Right atrium auricular region (tissue), 2 donors: ENCODE data around the gene ID1. TPM values are rescaled to one million over a fixed set of nuclear protein-coding genes. Genes with fewer than 3 reads are reported as not detected.

Source experiments
- DNase-seq: peaks from one replicate; pipeline ENCODE4 v3.0.0-alpha.2; 2019; ENCODE audit warnings: low spot score
- H3K27ac ChIP-seq, 2 donors: fragments of 200-600 bp; sonication (generic); 1 replicate in 1 of 2; 2 replicates in 1 of 2; pipeline ENCODE4 v1.5.1; 2016 to 2019
- H3K27me3 ChIP-seq, 2 donors: fragments of 200-600 bp; sonication (generic); one replicate each; pipeline versions ENCODE4 v1.5.1 to v1.6.0; 2017 to 2019
- H3K36me3 ChIP-seq: fragments of 200-600 bp; sonication (generic); one replicate; pipeline ENCODE4 v1.5.1; 2016
- H3K4me1 ChIP-seq, 2 donors: fragments of 200-600 bp; sonication (generic); one replicate each; pipeline versions ENCODE4 v1.5.1 to v1.6.0; 2017 to 2019
- H3K4me3 ChIP-seq, 2 donors: fragments of 200-600 bp; sonication (generic); 1 replicate in 1 of 2; 2 replicates in 1 of 2; pipeline ENCODE4 v1.5.1; 2017 to 2019; ENCODE audit warnings: mild to moderate bottlenecking in 1 of 2, moderate library complexity in 1 of 2
- H3K9me3 ChIP-seq, 2 donors: fragments of 200-600 bp; sonication (generic); one replicate each; pipeline ENCODE4 v1.5.1; 2019
- microRNA-seq, 2 donors: library from miRNA; unstranded; fragments of <30 nt; microRNA quantifications; one replicate each; pipeline ENCODE4, GENCODE V29; 2016 to 2017; ENCODE audit warnings: borderline number of aligned reads in 2 of 2, borderline replicate concordance in 1 of 2
- total RNA-seq, 2 donors: library from RNA; depleted of rRNA; stranded (reverse); fragments of >200 nt; gene quantifications; one replicate each; pipeline ENCODE4 v1.1.0, GENCODE V29; 2016
- TF ChIP-seq, protein P1 (sequence below), 2 donors: fragments of 200-600 bp; sonication (generic); IDR thresholded peaks; one replicate each; pipeline ENCODE4 v1.5.1; 2019; ENCODE audit warnings: antibody characterized with exemption in 2 of 2

ID1 gene
- total RNA-seq, 2 donors from 2014 or later = 450 to 815 TPM

- H3K36me3 ChIP-seq = no peaks in the 10 kb centered on the region
- H3K4me1 ChIP-seq = peaks cover 0 to 15% of the 10 kb centered on the region in 2 donors
- no peak overlapping the region for H3K4me3 ChIP-seq
- H3K27ac ChIP-seq = no peak overlapping the region
- TF ChIP-seq, protein P1, sequence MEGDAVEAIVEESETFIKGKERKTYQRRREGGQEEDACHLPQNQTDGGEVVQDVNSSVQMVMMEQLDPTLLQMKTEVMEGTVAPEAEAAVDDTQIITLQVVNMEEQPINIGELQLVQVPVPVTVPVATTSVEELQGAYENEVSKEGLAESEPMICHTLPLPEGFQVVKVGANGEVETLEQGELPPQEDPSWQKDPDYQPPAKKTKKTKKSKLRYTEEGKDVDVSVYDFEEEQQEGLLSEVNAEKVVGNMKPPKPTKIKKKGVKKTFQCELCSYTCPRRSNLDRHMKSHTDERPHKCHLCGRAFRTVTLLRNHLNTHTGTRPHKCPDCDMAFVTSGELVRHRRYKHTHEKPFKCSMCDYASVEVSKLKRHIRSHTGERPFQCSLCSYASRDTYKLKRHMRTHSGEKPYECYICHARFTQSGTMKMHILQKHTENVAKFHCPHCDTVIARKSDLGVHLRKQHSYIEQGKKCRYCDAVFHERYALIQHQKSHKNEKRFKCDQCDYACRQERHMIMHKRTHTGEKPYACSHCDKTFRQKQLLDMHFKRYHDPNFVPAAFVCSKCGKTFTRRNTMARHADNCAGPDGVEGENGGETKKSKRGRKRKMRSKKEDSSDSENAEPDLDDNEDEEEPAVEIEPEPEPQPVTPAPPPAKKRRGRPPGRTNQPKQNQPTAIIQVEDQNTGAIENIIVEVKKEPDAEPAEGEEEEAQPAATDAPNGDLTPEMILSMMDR (IDR thresholded peaks at IDR 0.05) = no peak
- H3K27me3 ChIP-seq = no peaks in the 10 kb centered on the region
- no peak for DNase-seq
- H3K9me3 ChIP-seq = no peaks in the 10 kb centered on the region
Observed at GRCh38 chr20:31652917-31653396, 47.9 kb downstream of the ID1 start.

DNA sequence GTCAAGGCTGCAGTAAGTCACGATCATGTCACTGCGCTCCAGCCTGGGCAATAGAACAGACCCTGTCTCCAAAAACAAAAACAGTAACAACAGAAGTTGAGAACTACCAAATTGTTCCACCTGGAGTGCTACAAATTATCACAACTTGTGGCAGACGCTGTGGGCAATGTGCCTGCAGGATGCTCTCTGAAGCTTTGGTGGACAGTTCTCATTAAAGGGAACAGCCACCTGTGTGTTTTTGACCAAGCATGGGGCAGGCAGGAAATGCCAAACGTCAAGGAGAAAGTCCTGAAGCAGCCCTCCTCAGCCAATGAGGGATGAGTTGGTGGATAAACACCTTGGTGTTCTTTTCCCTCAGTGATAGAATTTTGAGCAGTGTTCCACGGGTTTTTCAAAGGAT, 48.5 kb downstream of the ID1 start:
- DNase-seq = no peak
- Histone ChIP-seq H3K27ac (no peak overlapping the region), H3K36me3 (no peaks in the 10 kb centered on the region), H3K4me3 (no peak overlapping the region), H3K4me1 (peaks cover 0 to 15% of the 10 kb centered on the region in 2 donors), H3K27me3 (no peaks in the 10 kb centered on the region), H3K9me3 (no peaks in the 10 kb centered on the region)
- TF ChIP-seq, protein P1 (IDR thresholded peaks at IDR 0.05) = no peak

GRCh38 chr20:31654534-31654933, 49.4 kb downstream of the ID1 start:
- H3K9me3 ChIP-seq = no peaks in the 10 kb centered on the region

More at GRCh38 chr20:31654534-31654933, 49.4 kb downstream of the ID1 start:
- DNase-seq = no peak
- H3K36me3 ChIP-seq = no peaks in the 10 kb centered on the region
- no peak overlapping the region for H3K4me3 ChIP-seq
- H3K27me3 ChIP-seq = no peaks in the 10 kb centered on the region
- TF ChIP-seq, protein P1 (IDR thresholded peaks at IDR 0.05) = no peak
- H3K4me1 ChIP-seq = peaks cover 0 to 15% of the 10 kb centered on the region in 2 donors
- no peak overlapping the region for H3K27ac ChIP-seq

Small RNA genes lying within 50 kb of the gene (microRNA-seq; reads per million reads assigned to microRNA genes)
- gene MIR3193 = 0 to 0.71 reads per million in 2 donors

Other genes with a start within 250 kb of the ID1 start
- not detected for gene DEFB118, start 236.7 kb upstream of the ID1 start, total RNA-seq
- gene DEFB119, start 214.7 kb upstream of the ID1 start, total RNA-seq = not detected
- gene DEFB121, start 199.1 kb upstream of the ID1 start, total RNA-seq = not detected
- gene DEFB123, start 164.7 kb upstream of the ID1 start, total RNA-seq = not detected
- not detected for gene DEFB124, start 130.2 kb upstream of the ID1 start, total RNA-seq
- gene REM1, start 130.0 kb upstream of the ID1 start, total RNA-seq = 1 to 10 TPM; 3.0 to 3.1 TPM
- 10 to 100 TPM; 31.7 to 45.7 TPM for gene HM13, start 90.8 kb upstream of the ID1 start, total RNA-seq
- gene COX4I2, start 32.6 kb downstream of the ID1 start, total RNA-seq = 1 to 10 TPM; 6.8 to 9.0 TPM
- gene BCL2L1, start 117.6 kb downstream of the ID1 start, total RNA-seq = 10 to 100 TPM; 84.2 to 93.5 TPM
- 1 to 10 TPM in 1 of 2 donors, under 1 TPM in 1; 0.20 to 2.9 TPM for gene TPX2, start 134.0 kb downstream of the ID1 start, total RNA-seq
- gene MYLK2, start 214.1 kb downstream of the ID1 start, total RNA-seq = under 1 TPM in 1 of 2 donors, not detected in 1; 0.12 TPM
- gene FOXS1, start 240.3 kb downstream of the ID1 start, total RNA-seq = 1 to 10 TPM; 1.9 to 4.2 TPM